Hepatocyte (in vitro differentiated cells): ENCODE measurements around the gene PRPF19. TPM values are rescaled to one million over a fixed set of nuclear protein-coding genes. Genes with fewer than 3 reads are reported as not detected.

ENCODE experiments used
- DNase-seq: peaks from one replicate; pipeline ENCODE4 v3.0.0-alpha.2; 2016; ENCODE audit warnings: low spot score
- H2AFZ ChIP-seq: fragments of 200-600 bp; sonication (generic); 2 replicates; pipeline ENCODE4 v1.6.0; 2016; ENCODE audit warnings: antibody characterized with exemption, mild to moderate bottlenecking
- H3K27ac ChIP-seq: fragments of 200-600 bp; sonication (generic); 2 replicates; pipeline ENCODE4 v1.5.1; 2016; ENCODE audit warnings: mild to moderate bottlenecking
- H3K27me3 ChIP-seq: fragments of 200-600 bp; sonication (generic); 2 replicates; pipeline ENCODE4 v1.6.1; 2016
- H3K36me3 ChIP-seq: fragments of 200-600 bp; sonication (generic); replicated peaks from 2 replicates; pipeline ENCODE4 v1.5.1; 2016; ENCODE audit warnings: low read depth; ENCODE audit not compliant: insufficient read depth
- H3K4me1 ChIP-seq: fragments of 200-600 bp; sonication (generic); 2 replicates; pipeline ENCODE4 v1.5.1; 2016; ENCODE audit warnings: mild to moderate bottlenecking, moderate library complexity; ENCODE audit not compliant: insufficient read depth
- H3K4me2 ChIP-seq: fragments of 200-600 bp; sonication (generic); 2 replicates; pipeline ENCODE4 v1.6.0; 2016
- H3K4me3 ChIP-seq: fragments of 200-600 bp; sonication (generic); 2 replicates; pipeline ENCODE4 v1.5.1; 2016; ENCODE audit warnings: mild to moderate bottlenecking
- H3K79me2 ChIP-seq: fragments of 200-600 bp; sonication (generic); 2 replicates; pipeline ENCODE4 v1.6.0; 2017; ENCODE audit warnings: mild to moderate bottlenecking
- H3K9me2 ChIP-seq: fragments of 200-600 bp; sonication (generic); replicated peaks from 2 replicates; pipeline ENCODE4 v1.6.0; 2017; ENCODE audit warnings: mild to moderate bottlenecking; ENCODE audit not compliant: insufficient read depth
- H3K9me3 ChIP-seq: fragments of 200-600 bp; sonication (generic); 2 replicates; pipeline ENCODE4 v1.5.1; 2016; ENCODE audit warnings: low read depth, mild to moderate bottlenecking
- H4K20me1 ChIP-seq: fragments of 200-600 bp; sonication (generic); 2 replicates; pipeline ENCODE4 v1.6.0; 2016; ENCODE audit warnings: mild to moderate bottlenecking; ENCODE audit not compliant: insufficient read depth, poor library complexity, severe bottlenecking
- CTCF ChIP-seq: fragments of 200-600 bp; sonication (generic); IDR thresholded peaks from 2 replicates; pipeline ENCODE4 v1.5.1; 2016; ENCODE audit warnings: antibody characterized with exemption, mild to moderate bottlenecking; ENCODE audit not compliant: poor library complexity
- EZH2 ChIP-seq: fragments of 200-600 bp; sonication (generic); IDR thresholded peaks from 2 replicates; pipeline ENCODE4 v1.6.1; 2016; ENCODE audit warnings: antibody characterized with exemption, mild to moderate bottlenecking, borderline replicate concordance
- EZH2phosphoT487 ChIP-seq: fragments of 200-600 bp; sonication (generic); IDR thresholded peaks from one replicate; pipeline ENCODE4 v1.6.1; 2018; ENCODE audit warnings: antibody characterized with exemption, mild to moderate bottlenecking, low read depth, moderate library complexity; ENCODE audit not compliant: unreplicated experiment, severe bottlenecking
- WGBS: methylation state at CpG from one replicate; pipeline ENCODE4 v1.1.6; 2016; ENCODE audit warnings: low lambda C conversion rate; ENCODE audit errors: missing lambda C conversion rate; 5-methylcytosine and 5-hydroxymethylcytosine counted together
- polyA plus RNA-seq: library from polyadenylated mRNA; unstranded; fragments of >200 nt; fragmentation: Nextera tagmentation; extraction: Ambion mirVana; gene quantifications from 2 replicates; pipeline ENCODE4 v1.2.1, GENCODE V29; 2016
- total RNA-seq: library from RNA; depleted of rRNA; stranded (reverse); fragments of >200 nt; gene quantifications from 2 replicates; pipeline ENCODE4 v1.2.3, GENCODE V29; 2014

The PRPF19 gene
- total and polyA plus RNA-seq, 2 experiments from 2014 or later = 19.3 to 53.8 TPM

- H2AFZ ChIP-seq = no peak overlapping the region
- H3K4me1 ChIP-seq = peaks cover 23% of the 10 kb centered on the region
- H3K27ac ChIP-seq = no peak overlapping the region
- TF ChIP-seq EZH2phosphoT487 (no peak), CTCF (no peak), EZH2 (no peak)
- H3K4me2 ChIP-seq = peak overlapping the region; percentile 92
- no peaks in the 10 kb centered on the region for H3K36me3 ChIP-seq
- H3K9me2 ChIP-seq = no peaks in the 10 kb centered on the region
- WGBS = 40% methylated on average over 4 of the region's 4 CpGs
- H3K79me2 ChIP-seq = peaks cover 37% of the 10 kb centered on the region
- H3K9me3 ChIP-seq = no peaks in the 10 kb centered on the region
- H3K4me3 ChIP-seq = no peak overlapping the region
- peak; percentile 48 for DNase-seq
- H4K20me1 ChIP-seq = no peaks in the 10 kb centered on the region
- H3K27me3 ChIP-seq = no peaks in the 10 kb centered on the region
Observed at GRCh38 chr11:60844870-60845221, 61.5 kb downstream of the PRPF19 start.

GRCh38 chr11:60844045-60844869, 62.1 kb downstream of the PRPF19 start:
- no peak for DNase-seq
- 75% methylated on average over 10 of the region's 10 CpGs for WGBS
- peaks cover 37% of the 10 kb centered on the region for H3K79me2 ChIP-seq

GRCh38 chr11:60842668-60843600, 63.5 kb downstream of the PRPF19 start:
- Histone ChIP-seq H2AFZ (peak overlapping the region; percentile 72), H3K27ac (peak overlapping the region; percentile 63), H3K4me2 (peak overlapping the region; percentile 92), H3K79me2 (peaks cover 37% of the 10 kb centered on the region), H4K20me1 (no peaks in the 10 kb centered on the region), H3K27me3 (no peaks in the 10 kb centered on the region), H3K4me1 (peaks cover 23% of the 10 kb centered on the region), H3K36me3 (no peaks in the 10 kb centered on the region), H3K4me3 (peak overlapping the region; percentile 76), H3K9me3 (no peaks in the 10 kb centered on the region), H3K9me2 (no peaks in the 10 kb centered on the region)
- 21% methylated on average over 23 of the region's 23 CpGs for WGBS
- no peak for TF ChIP-seq EZH2phosphoT487
- TF ChIP-seq EZH2 = no peak
- TF ChIP-seq CTCF = no peak
- DNase-seq = no peak

More at GRCh38 chr11:60844045-60844869, 62.1 kb downstream of the PRPF19 start:
- Histone ChIP-seq H2AFZ (no peak overlapping the region), H3K27ac (peak overlapping the region; percentile 42), H3K27me3 (no peaks in the 10 kb centered on the region), H3K9me3 (no peaks in the 10 kb centered on the region), H3K36me3 (no peaks in the 10 kb centered on the region), H4K20me1 (no peaks in the 10 kb centered on the region), H3K4me3 (no peak overlapping the region), H3K4me1 (peaks cover 23% of the 10 kb centered on the region), H3K4me2 (peak overlapping the region; percentile 92), H3K9me2 (no peaks in the 10 kb centered on the region)
- TF ChIP-seq CTCF (no peak), EZH2phosphoT487 (no peak)
